Measurements from ENCODE around the gene ASMTL.
"Not testable (repeated sequence)": the region's sequence is repeated elsewhere in the genome, so short reads cannot be mapped to it uniquely, and the experiment has no call there.

ASMTL gene

GRCh38 chrX:1453951-1454785 is 1.5 kb upstream of the ASMTL start:
- DNase-seq (ENCODE audit: low spot score) = peak; percentile 86

GRCh38 chrX:1453395-1453783 is 680 bp upstream of the ASMTL start:
- peak; percentile 80 for DNase-seq (ENCODE audit: low spot score)

- no peak for DNase-seq (ENCODE audit: low spot score)
Measured at GRCh38 chrX:1451661-1452515, 821 bp downstream of the ASMTL start.

GRCh38 chrX:1451251-1451660 is 1.5 kb downstream of the ASMTL start:
- DNase-seq (ENCODE audit: low spot score) = no peak

GRCh38 chrX:1450361-1451161 is 2.1 kb downstream of the ASMTL start:
- no peak for DNase-seq (ENCODE audit: low spot score)

- no peak for DNase-seq (ENCODE audit: low spot score)
Measured at GRCh38 chrX:1449823-1450149, 2.9 kb downstream of the ASMTL start.

GRCh38 chrX:1449036-1449822 is 3.5 kb downstream of the ASMTL start:
- no peak for DNase-seq (ENCODE audit: low spot score)

- not testable (repeated sequence) for DNase-seq (ENCODE audit: low spot score)
Measured at GRCh38 chrX:1448573-1449001, 4.1 kb downstream of the ASMTL start.

GRCh38 chrX:1447969-1448572 is 4.6 kb downstream of the ASMTL start:
- DNase-seq (ENCODE audit: low spot score) = not testable (repeated sequence)

- not testable (repeated sequence) for DNase-seq (ENCODE audit: low spot score)
Measured at GRCh38 chrX:1446984-1447968, 5.4 kb downstream of the ASMTL start.

- no peak for DNase-seq (ENCODE audit: low spot score)
Measured at GRCh38 chrX:1444561-1445500, 7.9 kb downstream of the ASMTL start.

- DNase-seq (ENCODE audit: low spot score) = no peak
Measured at GRCh38 chrX:1443496-1444075, 9.1 kb downstream of the ASMTL start.

GRCh38 chrX:1442724-1443367 is 9.9 kb downstream of the ASMTL start:
- DNase-seq (ENCODE audit: low spot score) = no peak

- DNase-seq (ENCODE audit: low spot score) = no peak
Measured at GRCh38 chrX:1442016-1442665, 10.6 kb downstream of the ASMTL start.

GRCh38 chrX:1440506-1440905 is 12.2 kb downstream of the ASMTL start:
- DNase-seq (ENCODE audit: low spot score) = no peak

- no peak for DNase-seq (ENCODE audit: low spot score)
Measured at GRCh38 chrX:1435241-1435895, 17.3 kb downstream of the ASMTL start.

GRCh38 chrX:1434871-1435240 is 17.9 kb downstream of the ASMTL start:
- no peak for DNase-seq (ENCODE audit: low spot score)
